Activated T-helper 1 cell treated with anti-CD3 and anti-CD28 coated beads, Interleukin-12 subunit alpha, Interleukin-12 subunit beta, Interleukin-2, Interleukin-4 antibody, amounts not matched to agents 30 ng/mL and 10 ng/mL and 1 ng/mL, durations not matched to agents 14 hours and 24 hours and 36 hours (primary cell): Measurements from ENCODE around the gene MMP1. TPM values are rescaled to one million over a fixed set of nuclear protein-coding genes. Genes with fewer than 3 reads are reported as not detected.
"Not testable (repeated sequence)": the region's sequence is repeated elsewhere in the genome, so short reads cannot be mapped to it uniquely, and the experiment has no call there.

Source experiments
- DNase-seq: peaks from one replicate; pipeline ENCODE4 v3.0.0; 2021; ENCODE audit warnings: low spot score
- H3K27ac Mint-ChIP-seq: one replicate; pipeline ENCODE4 v1.8.0; 2021; ENCODE audit warnings: mild to moderate bottlenecking, mixed read lengths
- H3K27me3 Mint-ChIP-seq: one replicate; pipeline ENCODE4 v1.8.0; 2022; ENCODE audit warnings: mild to moderate bottlenecking, moderate library complexity, mixed read lengths; ENCODE audit not compliant: insufficient read depth
- H3K36me3 Mint-ChIP-seq: one replicate; pipeline ENCODE4 v1.8.0; 2021; ENCODE audit warnings: low read depth, mixed read lengths
- H3K4me1 Mint-ChIP-seq: one replicate; pipeline ENCODE4 v1.8.0; 2021; ENCODE audit warnings: low read depth, mixed read lengths
- H3K4me3 Mint-ChIP-seq: one replicate; pipeline ENCODE4 v1.8.0; 2021; ENCODE audit warnings: mild to moderate bottlenecking, moderate library complexity, mixed read lengths
- H3K9me3 Mint-ChIP-seq: one replicate; pipeline ENCODE4 v1.8.0; 2021; ENCODE audit warnings: mixed read lengths
- intact Hi-C: fragments of 100-400 bp; cut with micrococcal nuclease; formaldehyde crosslinking; loops from one replicate; pipeline ENCODE4 v1.15.1; 2024
- total RNA-seq: library from RNA; stranded (reverse); gene quantifications from 2 replicates; pipeline ENCODE4 v1.2.3, GENCODE V29; 2022

MMP1 gene
- total RNA-seq, 1 donor from 2014 or later, result not detected

- intact Hi-C loops, result no loop called here
- Mint-ChIP-seq H3K27ac (no peak overlapping the region), H3K9me3 (no peaks in the 10 kb centered on the region), H3K4me3 (no peak overlapping the region), H3K27me3 (peaks cover 3% of the 10 kb centered on the region), H3K36me3 (no peaks in the 10 kb centered on the region), H3K4me1 (no peaks in the 10 kb centered on the region)
- no peak for DNase-seq
Measured at GRCh38 chr11:102771351-102771750, 26.6 kb downstream of the MMP1 start.

GRCh38 chr11:102770191-102770590, 27.8 kb downstream of the MMP1 start:
- Mint-ChIP-seq H3K27me3 (peaks cover 3% of the 10 kb centered on the region), H3K27ac (no peak overlapping the region), H3K9me3 (no peaks in the 10 kb centered on the region), H3K36me3 (no peaks in the 10 kb centered on the region), H3K4me1 (no peaks in the 10 kb centered on the region), H3K4me3 (no peak overlapping the region)
- no peak for DNase-seq
- intact Hi-C loops, result no loop called here

GRCh38 chr11:102767800-102768199, 30.2 kb downstream of the MMP1 start:
- intact Hi-C loops, result no loop called here
- Mint-ChIP-seq H3K27ac (no peak overlapping the region), H3K36me3 (no peaks in the 10 kb centered on the region), H3K27me3 (peaks cover 3% of the 10 kb centered on the region), H3K4me3 (no peak overlapping the region), H3K4me1 (no peaks in the 10 kb centered on the region), H3K9me3 (no peaks in the 10 kb centered on the region)
- DNase-seq, result no peak

- H3K9me3 Mint-ChIP-seq, result no peaks in the 10 kb centered on the region
- intact Hi-C loops, result no loop called here
- no peaks in the 10 kb centered on the region for H3K36me3 Mint-ChIP-seq
- no peaks in the 10 kb centered on the region for H3K4me1 Mint-ChIP-seq
- no peak for DNase-seq
- H3K27ac Mint-ChIP-seq, result no peak overlapping the region
- H3K4me3 Mint-ChIP-seq, result no peak overlapping the region
- H3K27me3 Mint-ChIP-seq, result no peaks in the 10 kb centered on the region
Measured at GRCh38 chr11:102763440-102763839, 34.5 kb downstream of the MMP1 start.

- Mint-ChIP-seq H3K27me3 (no peaks in the 10 kb centered on the region), H3K4me1 (no peaks in the 10 kb centered on the region), H3K4me3 (no peak overlapping the region), H3K9me3 (no peaks in the 10 kb centered on the region), H3K27ac (no peak overlapping the region), H3K36me3 (no peaks in the 10 kb centered on the region)
- intact Hi-C loops, result no loop called here
- no peak for DNase-seq
Measured at GRCh38 chr11:102762361-102762767, 35.6 kb downstream of the MMP1 start.

- H3K36me3 Mint-ChIP-seq, result no peaks in the 10 kb centered on the region
- H3K27ac Mint-ChIP-seq, result no peak overlapping the region
- no peak overlapping the region for H3K4me3 Mint-ChIP-seq
- no peaks in the 10 kb centered on the region for H3K9me3 Mint-ChIP-seq
- no peaks in the 10 kb centered on the region for H3K4me1 Mint-ChIP-seq
- no peak for DNase-seq
- no peaks in the 10 kb centered on the region for H3K27me3 Mint-ChIP-seq
- intact Hi-C loops, result no loop called here
Measured at GRCh38 chr11:102761646-102762238, 36.2 kb downstream of the MMP1 start.

- H3K27ac Mint-ChIP-seq, result no peak overlapping the region
- no peak overlapping the region for H3K4me3 Mint-ChIP-seq
- no peak for DNase-seq
- H3K9me3 Mint-ChIP-seq, result no peaks in the 10 kb centered on the region
- no peaks in the 10 kb centered on the region for H3K36me3 Mint-ChIP-seq
- no peaks in the 10 kb centered on the region for H3K4me1 Mint-ChIP-seq
- H3K27me3 Mint-ChIP-seq, result no peaks in the 10 kb centered on the region
- intact Hi-C loops, result no loop called here
Measured at GRCh38 chr11:102760344-102761035, 37.5 kb downstream of the MMP1 start.

GRCh38 chr11:102757823-102758549, 40.0 kb downstream of the MMP1 start:
- intact Hi-C loops, result no loop called here
- H3K27ac Mint-ChIP-seq, result no peak overlapping the region
- no peaks in the 10 kb centered on the region for H3K36me3 Mint-ChIP-seq
- H3K4me1 Mint-ChIP-seq, result no peaks in the 10 kb centered on the region
- H3K9me3 Mint-ChIP-seq, result no peaks in the 10 kb centered on the region
- no peak for DNase-seq
- no peaks in the 10 kb centered on the region for H3K27me3 Mint-ChIP-seq
- no peak overlapping the region for H3K4me3 Mint-ChIP-seq

- intact Hi-C loops, result no loop called here
- Mint-ChIP-seq H3K27ac (no peak overlapping the region), H3K27me3 (peaks cover 7% of the 10 kb centered on the region), H3K4me3 (no peak overlapping the region), H3K9me3 (no peaks in the 10 kb centered on the region), H3K4me1 (no peaks in the 10 kb centered on the region), H3K36me3 (no peaks in the 10 kb centered on the region)
- no peak for DNase-seq
Measured at GRCh38 chr11:102753267-102753666, 44.7 kb downstream of the MMP1 start.

GRCh38 chr11:102751673-102752072, 46.3 kb downstream of the MMP1 start:
- intact Hi-C loops, result no loop called here
- Mint-ChIP-seq H3K36me3 (no peaks in the 10 kb centered on the region), H3K27me3 (peaks cover 7% of the 10 kb centered on the region), H3K9me3 (no peaks in the 10 kb centered on the region), H3K27ac (no peak overlapping the region), H3K4me1 (no peaks in the 10 kb centered on the region), H3K4me3 (no peak overlapping the region)
- DNase-seq, result no peak

GRCh38 chr11:102749101-102749722, 48.7 kb downstream of the MMP1 start:
- intact Hi-C loops, result no loop called here
- Mint-ChIP-seq H3K4me3 (no peak overlapping the region), H3K27me3 (peaks cover 7% of the 10 kb centered on the region), H3K9me3 (no peaks in the 10 kb centered on the region), H3K27ac (no peak overlapping the region), H3K4me1 (no peaks in the 10 kb centered on the region), H3K36me3 (no peaks in the 10 kb centered on the region)
- DNase-seq, result no peak

- H3K27ac Mint-ChIP-seq, H3K9me3 Mint-ChIP-seq, H3K36me3 Mint-ChIP-seq, H3K27me3 Mint-ChIP-seq, H3K4me1 Mint-ChIP-seq, H3K4me3 Mint-ChIP-seq, DNase-seq, intact Hi-C loops: not testable (repeated sequence)
Measured at GRCh38 chr11:102746746-102747578, 51.0 kb downstream of the MMP1 start.
